Activated CD4-positive, alpha-beta T cell treated with anti-CD3 and anti-CD28 coated beads, Interleukin-2, amount 50 U/mL, for 1 hour (primary cell): ENCODE measurements around the gene NPHS2.
"Not testable (repeated sequence)": the region's sequence is repeated elsewhere in the genome, so short reads cannot be mapped to it uniquely, and the experiment has no call there.

Experiments
- DNase-seq: peaks from one replicate; pipeline ENCODE4 v3.0.0-alpha.2; 2020

The NPHS2 gene

GRCh38 chr1:179545321-179545720, 30.4 kb downstream of the NPHS2 start:
- DNase-seq: no peak

GRCh38 chr1:179541774-179542173, 34.0 kb downstream of the NPHS2 start:
- no peak for DNase-seq

- no peak for DNase-seq
Measured at GRCh38 chr1:179530352-179530751, 45.4 kb downstream of the NPHS2 start.

- no peak for DNase-seq
Measured at GRCh38 chr1:179529482-179530195, 46.1 kb downstream of the NPHS2 start.

- not testable (repeated sequence) for DNase-seq
Measured at GRCh38 chr1:179518544-179518943, 57.2 kb downstream of the NPHS2 start.

GRCh38 chr1:179516976-179517705, 58.6 kb downstream of the NPHS2 start:
- DNase-seq: no peak

- no peak for DNase-seq
Measured at GRCh38 chr1:179510038-179510437, 65.7 kb downstream of the NPHS2 start.

GRCh38 chr1:179509384-179509783, 66.4 kb downstream of the NPHS2 start:
- no peak for DNase-seq

- DNase-seq: no peak
Measured at GRCh38 chr1:179506199-179506598, 69.5 kb downstream of the NPHS2 start.
